Measurements from ENCODE around the gene SLC35A1.

DNA sequence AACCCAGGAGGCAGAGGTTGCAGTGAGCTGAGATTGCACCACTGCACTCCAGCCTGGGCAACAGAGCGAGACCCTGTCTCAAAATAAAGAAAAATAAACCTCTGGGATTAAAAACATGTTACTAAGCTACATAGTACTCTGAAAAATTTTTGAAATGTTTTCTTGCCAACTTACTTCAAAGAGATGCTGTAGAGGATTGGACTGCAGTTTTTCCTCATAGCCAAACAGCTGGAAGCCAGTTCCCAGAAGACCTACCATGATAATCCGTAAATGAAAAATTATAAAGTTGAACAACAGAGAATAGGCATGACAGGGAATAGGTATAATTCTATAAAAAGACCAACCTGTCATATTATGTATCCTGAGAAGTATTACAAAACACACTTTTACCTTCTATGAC lies 69.0 kb downstream of the SLC35A1 start:
- TF ChIP-seq, protein P1, sequence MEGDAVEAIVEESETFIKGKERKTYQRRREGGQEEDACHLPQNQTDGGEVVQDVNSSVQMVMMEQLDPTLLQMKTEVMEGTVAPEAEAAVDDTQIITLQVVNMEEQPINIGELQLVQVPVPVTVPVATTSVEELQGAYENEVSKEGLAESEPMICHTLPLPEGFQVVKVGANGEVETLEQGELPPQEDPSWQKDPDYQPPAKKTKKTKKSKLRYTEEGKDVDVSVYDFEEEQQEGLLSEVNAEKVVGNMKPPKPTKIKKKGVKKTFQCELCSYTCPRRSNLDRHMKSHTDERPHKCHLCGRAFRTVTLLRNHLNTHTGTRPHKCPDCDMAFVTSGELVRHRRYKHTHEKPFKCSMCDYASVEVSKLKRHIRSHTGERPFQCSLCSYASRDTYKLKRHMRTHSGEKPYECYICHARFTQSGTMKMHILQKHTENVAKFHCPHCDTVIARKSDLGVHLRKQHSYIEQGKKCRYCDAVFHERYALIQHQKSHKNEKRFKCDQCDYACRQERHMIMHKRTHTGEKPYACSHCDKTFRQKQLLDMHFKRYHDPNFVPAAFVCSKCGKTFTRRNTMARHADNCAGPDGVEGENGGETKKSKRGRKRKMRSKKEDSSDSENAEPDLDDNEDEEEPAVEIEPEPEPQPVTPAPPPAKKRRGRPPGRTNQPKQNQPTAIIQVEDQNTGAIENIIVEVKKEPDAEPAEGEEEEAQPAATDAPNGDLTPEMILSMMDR (IDR thresholded peaks at IDR 0.05; ENCODE audit: insufficient read depth, low read length, poor library complexity, severe bottlenecking) = no peak
- TF ChIP-seq EZH2phosphoT487 (conservative IDR thresholded peaks at IDR 0.05; ENCODE audit: low read length) = no peak
